Stimulated activated effector memory CD8-positive, alpha-beta T cell treated with anti-CD3 and anti-CD28 coated beads, Interleukin-12 subunit alpha, Interleukin-12 subunit beta, amount 100 ng/mL, for 72 hours (primary cell): ENCODE measurements around the gene DNAJC8.

ENCODE experiments used
- ATAC-seq: fragments of 150-1000 bp; cut with Tn5 transposase; 2 replicates; pipeline ENCODE4 v1.10.0; 2021
- DNase-seq, 2 donors: peaks; one replicate each; pipeline ENCODE4 v3.0.0; 2021 to 2022; ENCODE audit warnings: low spot score in 2 of 2
- H3K27ac Mint-ChIP-seq: one replicate; pipeline ENCODE4 v1.8.0; 2022; ENCODE audit warnings: mild to moderate bottlenecking, mixed read lengths
- H3K36me3 Mint-ChIP-seq: one replicate; pipeline ENCODE4 v1.8.0; 2022; ENCODE audit warnings: mild to moderate bottlenecking, mixed read lengths
- H3K4me1 Mint-ChIP-seq: one replicate; pipeline ENCODE4 v1.8.0; 2022; ENCODE audit warnings: mixed read lengths
- H3K4me3 Mint-ChIP-seq: one replicate; pipeline ENCODE4 v1.8.0; 2022; ENCODE audit warnings: mild to moderate bottlenecking, mixed read lengths
- H3K9me3 Mint-ChIP-seq: one replicate; pipeline ENCODE4 v1.8.0; 2022; ENCODE audit warnings: mixed read lengths

Gene DNAJC8, protein sequence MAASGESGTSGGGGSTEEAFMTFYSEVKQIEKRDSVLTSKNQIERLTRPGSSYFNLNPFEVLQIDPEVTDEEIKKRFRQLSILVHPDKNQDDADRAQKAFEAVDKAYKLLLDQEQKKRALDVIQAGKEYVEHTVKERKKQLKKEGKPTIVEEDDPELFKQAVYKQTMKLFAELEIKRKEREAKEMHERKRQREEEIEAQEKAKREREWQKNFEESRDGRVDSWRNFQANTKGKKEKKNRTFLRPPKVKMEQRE

GRCh38 chr1:28232558-28233263 is at the start of gene DNAJC8:
Gene DNAJC8 (minus strand): TSS chr1:28233029. CDS start chr1:28232998, 31 bp downstream.
- ATAC-seq: peak; percentile 75
- Mint-ChIP-seq H3K9me3 (no peaks in the 10 kb centered on the region), H3K4me1 (peaks cover 18% of the 10 kb centered on the region), H3K4me3 (peak within 1 kb of the TSS; percentile 100), H3K36me3 (peaks cover 51% of the 10 kb centered on the region), H3K27ac (peak within 1 kb of the TSS; percentile 100)
- DNase-seq: peak; percentile 84 to 96

GRCh38 chr1:28281608-28282425 is 49.0 kb upstream of the DNAJC8 start:
- peak overlapping the region; percentile 71 for H3K27ac Mint-ChIP-seq
- no peaks in the 10 kb centered on the region for H3K9me3 Mint-ChIP-seq
- peaks cover 62% of the 10 kb centered on the region for H3K36me3 Mint-ChIP-seq
- DNase-seq (no peak), ATAC-seq (no peak)
- H3K4me1 Mint-ChIP-seq: peaks cover 9% of the 10 kb centered on the region
- no peak overlapping the region for H3K4me3 Mint-ChIP-seq

GRCh38 chr1:28280977-28281381 is 48.1 kb upstream of the DNAJC8 start:
- no peak overlapping the region for H3K4me3 Mint-ChIP-seq
- H3K9me3 Mint-ChIP-seq: no peaks in the 10 kb centered on the region
- DNase-seq (no peak), ATAC-seq (no peak)
- H3K27ac Mint-ChIP-seq: peak overlapping the region; percentile 71
- peaks cover 9% of the 10 kb centered on the region for H3K4me1 Mint-ChIP-seq
- H3K36me3 Mint-ChIP-seq: peaks cover 71% of the 10 kb centered on the region

GRCh38 chr1:28280501-28280900 is 47.7 kb upstream of the DNAJC8 start:
- H3K9me3 Mint-ChIP-seq: no peaks in the 10 kb centered on the region
- H3K27ac Mint-ChIP-seq: peak overlapping the region; percentile 71
- H3K4me3 Mint-ChIP-seq: no peak overlapping the region
- no peak for DNase-seq
- H3K4me1 Mint-ChIP-seq: peaks cover 9% of the 10 kb centered on the region
- ATAC-seq: peak; percentile 64
- peaks cover 75% of the 10 kb centered on the region for H3K36me3 Mint-ChIP-seq

DNA sequence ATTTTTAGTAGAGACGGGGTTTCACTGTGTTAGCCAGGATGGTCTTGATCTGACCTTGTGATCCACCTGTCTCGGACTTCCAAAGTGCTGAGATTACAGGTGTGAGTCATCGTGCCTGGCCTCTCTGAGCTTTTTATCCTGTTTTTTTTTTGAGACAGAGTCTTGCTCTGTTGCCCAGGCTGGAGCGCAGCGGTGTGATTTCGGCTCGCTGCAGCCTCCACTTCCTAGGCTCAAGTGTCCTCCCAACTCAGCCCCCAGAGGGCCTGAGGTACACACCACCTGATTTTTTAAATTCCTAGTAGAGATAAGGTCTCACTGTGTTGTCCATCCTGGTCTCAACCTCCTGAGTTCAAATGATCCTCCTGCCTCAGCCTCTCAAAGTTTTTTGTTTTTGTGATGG is 46.9 kb upstream of the DNAJC8 start:
- H3K4me3 Mint-ChIP-seq: no peak overlapping the region
- peaks cover 83% of the 10 kb centered on the region for H3K36me3 Mint-ChIP-seq
- H3K9me3 Mint-ChIP-seq: no peaks in the 10 kb centered on the region
- no peak for DNase-seq
- no peak for ATAC-seq
- H3K4me1 Mint-ChIP-seq: peaks cover 9% of the 10 kb centered on the region
- H3K27ac Mint-ChIP-seq: peak overlapping the region; percentile 71

DNA sequence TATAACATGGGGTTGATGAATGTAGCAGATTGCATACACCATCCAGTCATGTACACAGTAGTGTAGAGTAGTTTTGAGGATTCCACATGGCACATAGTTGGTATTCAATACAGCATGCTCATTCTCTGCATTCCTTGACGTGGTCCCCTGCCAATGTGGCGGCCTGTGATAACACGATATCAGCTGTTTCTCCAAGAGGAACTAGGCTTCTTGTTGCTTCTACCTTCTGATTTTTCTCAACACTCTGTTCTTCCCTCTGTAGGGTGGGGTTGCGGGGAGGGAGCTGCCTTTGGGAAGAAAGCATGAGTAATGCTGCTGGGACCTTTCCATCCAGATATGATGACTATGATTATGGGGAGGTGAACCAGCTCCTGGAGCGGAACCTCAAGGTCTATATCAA is 45.9 kb upstream of the DNAJC8 start:
- DNase-seq (no peak), ATAC-seq (no peak)
- Mint-ChIP-seq H3K36me3 (peaks cover 93% of the 10 kb centered on the region), H3K4me3 (no peak overlapping the region), H3K9me3 (no peaks in the 10 kb centered on the region), H3K4me1 (peaks cover 9% of the 10 kb centered on the region), H3K27ac (no peak overlapping the region)

GRCh38 chr1:28273216-28273860 is 40.5 kb upstream of the DNAJC8 start:
- H3K4me1 Mint-ChIP-seq: peaks cover 4% of the 10 kb centered on the region
- ATAC-seq (no peak), DNase-seq (no peak)
- H3K9me3 Mint-ChIP-seq: no peaks in the 10 kb centered on the region
- peak overlapping the region; percentile 58 for H3K27ac Mint-ChIP-seq
- no peak overlapping the region for H3K4me3 Mint-ChIP-seq
- H3K36me3 Mint-ChIP-seq: peaks cover 99% of the 10 kb centered on the region

- no peak for ATAC-seq
- H3K4me1 Mint-ChIP-seq: peaks cover 11% of the 10 kb centered on the region
- peaks cover 90% of the 10 kb centered on the region for H3K36me3 Mint-ChIP-seq
- no peak for DNase-seq
- H3K9me3 Mint-ChIP-seq: no peaks in the 10 kb centered on the region
- no peak overlapping the region for H3K27ac Mint-ChIP-seq
- no peak overlapping the region for H3K4me3 Mint-ChIP-seq
These were observed 39.5 kb upstream of the DNAJC8 start for GRCh38 chr1:28272215-28272852.

GRCh38 chr1:28269529-28269928 is 36.7 kb upstream of the DNAJC8 start:
- Mint-ChIP-seq H3K4me3 (no peak overlapping the region), H3K4me1 (peaks cover 28% of the 10 kb centered on the region), H3K27ac (no peak overlapping the region), H3K9me3 (no peaks in the 10 kb centered on the region), H3K36me3 (peaks cover 62% of the 10 kb centered on the region)
- no peak for DNase-seq
- no peak for ATAC-seq

DNA sequence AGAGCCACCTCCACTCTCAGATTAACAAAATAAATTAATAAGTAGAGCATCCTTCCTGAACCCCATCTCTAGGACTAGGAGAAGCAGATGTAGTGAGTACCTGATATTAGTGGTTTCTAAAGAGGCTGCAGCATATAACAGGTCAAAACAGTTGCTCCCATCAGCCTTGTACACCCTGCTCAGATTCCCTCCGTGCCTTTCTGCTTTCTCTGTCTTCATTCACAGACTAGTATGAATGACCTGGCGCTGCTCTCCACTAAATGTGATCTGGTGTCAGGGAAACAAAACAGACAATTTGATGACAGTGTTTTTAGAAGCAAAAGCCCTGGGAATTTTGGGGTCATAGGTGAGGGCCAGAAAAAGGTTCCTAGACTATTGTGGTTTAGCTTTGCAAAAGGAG is 34.8 kb upstream of the DNAJC8 start:
- no peak for ATAC-seq
- Mint-ChIP-seq H3K4me1 (peaks cover 33% of the 10 kb centered on the region), H3K4me3 (no peak overlapping the region), H3K36me3 (peaks cover 48% of the 10 kb centered on the region), H3K9me3 (no peaks in the 10 kb centered on the region), H3K27ac (peak overlapping the region; percentile 85)
- DNase-seq: no peak

DNA sequence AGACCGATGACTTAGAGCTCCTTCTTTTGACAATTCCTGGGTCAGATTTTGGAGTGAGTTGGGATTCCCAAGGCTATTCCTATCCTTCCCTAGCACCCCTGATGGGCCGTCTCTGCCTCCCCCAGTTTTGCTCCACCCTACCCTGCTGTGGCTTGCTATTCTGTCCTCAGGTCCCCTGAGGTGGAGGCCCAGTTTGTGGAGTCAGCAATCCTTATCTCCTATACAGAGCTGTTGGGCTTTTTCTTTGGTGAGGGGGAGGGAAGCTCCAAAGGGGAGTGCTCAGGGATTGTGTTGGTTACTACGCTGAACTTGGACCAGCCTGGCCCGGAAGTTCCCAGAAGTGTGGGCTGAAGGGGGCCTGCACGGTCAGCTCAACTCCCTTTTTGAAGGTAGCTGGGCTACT is 34.1 kb upstream of the DNAJC8 start:
- H3K27ac Mint-ChIP-seq: peak overlapping the region; percentile 85
- no peak overlapping the region for H3K4me3 Mint-ChIP-seq
- H3K9me3 Mint-ChIP-seq: no peaks in the 10 kb centered on the region
- DNase-seq: no peak
- H3K36me3 Mint-ChIP-seq: peaks cover 50% of the 10 kb centered on the region
- no peak for ATAC-seq
- peaks cover 34% of the 10 kb centered on the region for H3K4me1 Mint-ChIP-seq

GRCh38 chr1:28265577-28265976 is 32.7 kb upstream of the DNAJC8 start:
- ATAC-seq (no peak), DNase-seq (no peak)
- Mint-ChIP-seq H3K9me3 (no peaks in the 10 kb centered on the region), H3K27ac (peak overlapping the region; percentile 85), H3K4me3 (no peak overlapping the region), H3K36me3 (peaks cover 45% of the 10 kb centered on the region), H3K4me1 (peaks cover 42% of the 10 kb centered on the region)

- H3K4me3 Mint-ChIP-seq: no peak overlapping the region
- no peak for DNase-seq
- H3K9me3 Mint-ChIP-seq: no peaks in the 10 kb centered on the region
- peaks cover 42% of the 10 kb centered on the region for H3K4me1 Mint-ChIP-seq
- no peak for ATAC-seq
- H3K27ac Mint-ChIP-seq: no peak overlapping the region
- peaks cover 40% of the 10 kb centered on the region for H3K36me3 Mint-ChIP-seq
These were observed 32.1 kb upstream of the DNAJC8 start for GRCh38 chr1:28264897-28265296.

- H3K36me3 Mint-ChIP-seq: peaks cover 40% of the 10 kb centered on the region
- peaks cover 42% of the 10 kb centered on the region for H3K4me1 Mint-ChIP-seq
- H3K9me3 Mint-ChIP-seq: no peaks in the 10 kb centered on the region
- H3K27ac Mint-ChIP-seq: peak overlapping the region; percentile 41
- no peak for ATAC-seq
- no peak for DNase-seq
- peak overlapping the region; percentile 67 for H3K4me3 Mint-ChIP-seq
These were observed 28.0 kb upstream of the DNAJC8 start for GRCh38 chr1:28260803-28261174.
